Measurements from ENCODE around the gene GPR25.

The GPR25 gene

GRCh38 chr1:200892546-200892945 is 19.8 kb downstream of the GPR25 start:
- Histone ChIP-seq H3K27ac (ENCODE audit: low read depth, low read length) (no peak overlapping the region), H3K27me3 (ENCODE audit: low read length) (no peaks in the 10 kb centered on the region), H3K36me3 (ENCODE audit: low read length) (no peaks in the 10 kb centered on the region), H3K9me3 (ENCODE audit: insufficient read depth, low read length) (no peaks in the 10 kb centered on the region), H3K4me2 (ENCODE audit: low read depth, low read length, poor library complexity, severe bottlenecking) (no peak overlapping the region), H3K9ac (ENCODE audit: low read length) (no peak overlapping the region), H4K20me1 (ENCODE audit: low read depth, low read length) (no peaks in the 10 kb centered on the region), H3K79me2 (ENCODE audit: insufficient read depth, low read length) (no peaks in the 10 kb centered on the region), H3K9me2 (replicated peaks; ENCODE audit: insufficient read depth, low read length) (no peaks in the 10 kb centered on the region), H3K4me3 (ENCODE audit: insufficient read depth, low read length, poor library complexity, severe bottlenecking) (no peak overlapping the region), H3F3A (ENCODE audit: insufficient read depth) (no peaks in the 10 kb centered on the region), H2AFZ (ENCODE audit: low read depth, low read length, severe bottlenecking) (no peak overlapping the region)
- TF ChIP-seq CTCF (IDR thresholded peaks at IDR 0.05; ENCODE audit: insufficient read depth, low read length, poor library complexity, severe bottlenecking) (no peak), EZH2phosphoT487 (conservative IDR thresholded peaks at IDR 0.05; ENCODE audit: low read length) (no peak)

GRCh38 chr1:200892958-200893357 is 20.2 kb downstream of the GPR25 start:
- TF ChIP-seq CTCF (IDR thresholded peaks at IDR 0.05; ENCODE audit: insufficient read depth, low read length, poor library complexity, severe bottlenecking): no peak
- TF ChIP-seq EZH2phosphoT487 (conservative IDR thresholded peaks at IDR 0.05; ENCODE audit: low read length): no peak
- Histone ChIP-seq H3K9me3 (ENCODE audit: insufficient read depth, low read length) (no peaks in the 10 kb centered on the region), H3F3A (ENCODE audit: insufficient read depth) (no peaks in the 10 kb centered on the region), H3K27ac (ENCODE audit: low read depth, low read length) (no peak overlapping the region), H3K4me3 (ENCODE audit: insufficient read depth, low read length, poor library complexity, severe bottlenecking) (no peak overlapping the region), H4K20me1 (ENCODE audit: low read depth, low read length) (no peaks in the 10 kb centered on the region), H3K9ac (ENCODE audit: low read length) (no peak overlapping the region), H2AFZ (ENCODE audit: low read depth, low read length, severe bottlenecking) (no peak overlapping the region), H3K27me3 (ENCODE audit: low read length) (no peaks in the 10 kb centered on the region), H3K36me3 (ENCODE audit: low read length) (no peaks in the 10 kb centered on the region), H3K9me2 (replicated peaks; ENCODE audit: insufficient read depth, low read length) (no peaks in the 10 kb centered on the region), H3K4me2 (ENCODE audit: low read depth, low read length, poor library complexity, severe bottlenecking) (no peak overlapping the region), H3K79me2 (ENCODE audit: insufficient read depth, low read length) (no peaks in the 10 kb centered on the region)

GRCh38 chr1:200893411-200893901 is 20.7 kb downstream of the GPR25 start:
- no peak overlapping the region for H2AFZ ChIP-seq (ENCODE audit: low read depth, low read length, severe bottlenecking)

GRCh38 chr1:200894712-200895442 is 22.1 kb downstream of the GPR25 start, which contains the start of gene INAVA:
TSS of gene INAVA (plus strand) at chr1:200894900. CDS start at chr1:200898401, 3,501 bp downstream.
- Histone ChIP-seq H3K27ac (ENCODE audit: low read depth, low read length) (no peak within 1 kb of the TSS), H3K9ac (ENCODE audit: low read length) (no peak within 1 kb of the TSS), H3K79me2 (ENCODE audit: insufficient read depth, low read length) (no peaks in the 10 kb centered on the region)

More at GRCh38 chr1:200893411-200893901, 20.7 kb downstream of the GPR25 start:
- Histone ChIP-seq H3K27ac (ENCODE audit: low read depth, low read length) (no peak overlapping the region), H3K4me2 (ENCODE audit: low read depth, low read length, poor library complexity, severe bottlenecking) (no peak overlapping the region), H3K9me2 (replicated peaks; ENCODE audit: insufficient read depth, low read length) (no peaks in the 10 kb centered on the region), H3F3A (ENCODE audit: insufficient read depth) (no peaks in the 10 kb centered on the region), H3K4me3 (ENCODE audit: insufficient read depth, low read length, poor library complexity, severe bottlenecking) (no peak overlapping the region), H3K9me3 (ENCODE audit: insufficient read depth, low read length) (no peaks in the 10 kb centered on the region), H4K20me1 (ENCODE audit: low read depth, low read length) (no peaks in the 10 kb centered on the region), H3K9ac (ENCODE audit: low read length) (no peak overlapping the region), H3K36me3 (ENCODE audit: low read length) (no peaks in the 10 kb centered on the region), H3K79me2 (ENCODE audit: insufficient read depth, low read length) (no peaks in the 10 kb centered on the region), H3K27me3 (ENCODE audit: low read length) (no peaks in the 10 kb centered on the region)
- no peak for TF ChIP-seq EZH2phosphoT487 (conservative IDR thresholded peaks at IDR 0.05; ENCODE audit: low read length)

More at GRCh38 chr1:200894712-200895442, 22.1 kb downstream of the GPR25 start, which contains the start of gene INAVA:
- Histone ChIP-seq H3F3A (ENCODE audit: insufficient read depth) (no peaks in the 10 kb centered on the region), H3K36me3 (ENCODE audit: low read length) (no peaks in the 10 kb centered on the region), H3K9me3 (ENCODE audit: insufficient read depth, low read length) (no peaks in the 10 kb centered on the region), H2AFZ (ENCODE audit: low read depth, low read length, severe bottlenecking) (no peak within 1 kb of the TSS), H3K27me3 (ENCODE audit: low read length) (no peaks in the 10 kb centered on the region), H3K4me2 (ENCODE audit: low read depth, low read length, poor library complexity, severe bottlenecking) (no peak within 1 kb of the TSS), H4K20me1 (ENCODE audit: low read depth, low read length) (no peaks in the 10 kb centered on the region), H3K9me2 (replicated peaks; ENCODE audit: insufficient read depth, low read length) (no peaks in the 10 kb centered on the region), H3K4me3 (ENCODE audit: insufficient read depth, low read length, poor library complexity, severe bottlenecking) (no peak within 1 kb of the TSS)
- no peak for TF ChIP-seq EZH2phosphoT487 (conservative IDR thresholded peaks at IDR 0.05; ENCODE audit: low read length)
- TF ChIP-seq CTCF (IDR thresholded peaks at IDR 0.05; ENCODE audit: insufficient read depth, low read length, poor library complexity, severe bottlenecking): no peak

Measured in SU-DHL-6 (cell line).